Measurements from ENCODE around the gene MX2.

GRCh38 chr21:41426676-41427404, 65.0 kb downstream of the MX2 start:
- no peak for TF ChIP-seq CTCF (IDR thresholded peaks at IDR 0.05; ENCODE audit: extremely low read depth in 1 of 2, insufficient read depth in 1 of 2, low read depth in 1 of 2, low read length in 2 of 2)
- TF ChIP-seq EZH2 (IDR thresholded peaks at IDR 0.05; ENCODE audit: borderline replicate concordance, low read depth, low read length, severe bottlenecking) = no peak
- TF ChIP-seq POLR2AphosphoS5 (IDR thresholded peaks at IDR 0.05; ENCODE audit: insufficient read depth, low read depth, low read length) = no peak
- no peak for TF ChIP-seq POLR2A (IDR thresholded peaks at IDR 0.05; ENCODE audit: low read depth, low read length)
- no peak for TF ChIP-seq GATA2 (IDR thresholded peaks at IDR 0.05; ENCODE audit: insufficient read depth, insufficient read length, low read depth, low read length)
- TF ChIP-seq MAX (IDR thresholded peaks at IDR 0.05; ENCODE audit: insufficient read depth, insufficient read length) = no peak
- TF ChIP-seq MYC (IDR thresholded peaks at IDR 0.05; ENCODE audit: low read depth, low read length) = no peak

Measured in endothelial cell of umbilical vein (primary cell).